ENCODE data around the gene MFRP. TPM values are rescaled to one million over a fixed set of nuclear protein-coding genes. Genes with fewer than 3 reads are reported as not detected.

The MFRP gene
- total and polyA plus RNA-seq, 9 donors: 0.11 TPM; not detected in 8

DNA sequence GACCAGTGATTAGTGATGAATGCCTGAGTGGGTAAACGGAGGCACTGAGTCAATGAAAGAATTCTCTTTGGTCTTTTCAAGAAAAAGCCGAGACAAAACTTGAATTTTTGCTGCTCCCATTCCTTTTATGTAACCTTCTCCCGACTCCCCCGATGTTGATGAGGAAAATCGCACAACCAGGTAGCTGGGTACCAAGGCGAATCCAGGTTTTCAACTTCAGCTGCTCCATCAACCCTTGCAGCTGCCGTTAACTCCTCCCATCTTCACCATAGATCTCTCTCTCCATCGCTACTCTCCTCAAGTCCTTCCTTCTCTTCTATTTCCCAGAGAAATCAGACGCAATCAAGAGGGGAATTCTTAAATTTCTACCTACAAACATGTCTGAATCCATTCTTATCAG is 35.6 kb upstream of the MFRP start:
- WGBS, 3 donors: 3 to 6% (median 6%) methylated on average over 9 of the region's 9 CpGs

GRCh38 chr11:119381181-119381988 is 34.9 kb upstream of the MFRP start, which contains the start of gene USP2:
Gene USP2, minus strand, starts transcription at chr11:119381690. Its CDS starts 8,210 bp downstream, at chr11:119373480.
- H3K9me3 ChIP-seq: no peaks in the 10 kb centered on the region
- H3K36me3 ChIP-seq: no peaks in the 10 kb centered on the region
- intact Hi-C loops (cut with DNase I): no loop called here
- peak within 1 kb of the TSS in 1 of 2 donors; percentile 9 for H3K27ac ChIP-seq
- peak; percentile 95 to 99 (median 97) for DNase-seq
- H3K4me1 ChIP-seq (ENCODE audit: insufficient read depth): peaks cover 10% of the 10 kb centered on the region
- H3K4me3 ChIP-seq: peak within 1 kb of the TSS; percentile 38
- 0 to 1% (median 0%) methylated on average over 37 to 54 of the region's 54 CpGs for WGBS, 3 donors
- TF ChIP-seq, protein P1, sequence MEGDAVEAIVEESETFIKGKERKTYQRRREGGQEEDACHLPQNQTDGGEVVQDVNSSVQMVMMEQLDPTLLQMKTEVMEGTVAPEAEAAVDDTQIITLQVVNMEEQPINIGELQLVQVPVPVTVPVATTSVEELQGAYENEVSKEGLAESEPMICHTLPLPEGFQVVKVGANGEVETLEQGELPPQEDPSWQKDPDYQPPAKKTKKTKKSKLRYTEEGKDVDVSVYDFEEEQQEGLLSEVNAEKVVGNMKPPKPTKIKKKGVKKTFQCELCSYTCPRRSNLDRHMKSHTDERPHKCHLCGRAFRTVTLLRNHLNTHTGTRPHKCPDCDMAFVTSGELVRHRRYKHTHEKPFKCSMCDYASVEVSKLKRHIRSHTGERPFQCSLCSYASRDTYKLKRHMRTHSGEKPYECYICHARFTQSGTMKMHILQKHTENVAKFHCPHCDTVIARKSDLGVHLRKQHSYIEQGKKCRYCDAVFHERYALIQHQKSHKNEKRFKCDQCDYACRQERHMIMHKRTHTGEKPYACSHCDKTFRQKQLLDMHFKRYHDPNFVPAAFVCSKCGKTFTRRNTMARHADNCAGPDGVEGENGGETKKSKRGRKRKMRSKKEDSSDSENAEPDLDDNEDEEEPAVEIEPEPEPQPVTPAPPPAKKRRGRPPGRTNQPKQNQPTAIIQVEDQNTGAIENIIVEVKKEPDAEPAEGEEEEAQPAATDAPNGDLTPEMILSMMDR (IDR thresholded peaks at IDR 0.05): peak; percentile 92 to 98 (median 97)
- TF ChIP-seq POLR2A (IDR thresholded peaks at IDR 0.05) (peak; percentile 51), EP300 (IDR thresholded peaks at IDR 0.05) (peak; percentile 77)
- H3K27me3 ChIP-seq: no peaks in the 10 kb centered on the region

More for the DNA sequence above, 35.6 kb upstream of the MFRP start:
- TF ChIP-seq, protein P1 (IDR thresholded peaks at IDR 0.05): no peak
- TF ChIP-seq EP300 (IDR thresholded peaks at IDR 0.05): no peak
- no peak for TF ChIP-seq POLR2A (IDR thresholded peaks at IDR 0.05)
- no peaks in the 10 kb centered on the region for H3K36me3 ChIP-seq
- H3K4me1 ChIP-seq (ENCODE audit: insufficient read depth): peaks cover 10% of the 10 kb centered on the region
- H3K27ac ChIP-seq: no peak overlapping the region
- no peak for DNase-seq
- H3K27me3 ChIP-seq: no peaks in the 10 kb centered on the region
- peak overlapping the region; percentile 38 for H3K4me3 ChIP-seq
- intact Hi-C loops (cut with DNase I): no loop called here
- no peaks in the 10 kb centered on the region for H3K9me3 ChIP-seq

- WGBS, 3 donors: 2 to 13% (median 2%) methylated on average over 10 of the region's 10 CpGs
- intact Hi-C loops (cut with DNase I): no loop called here
- H3K27ac ChIP-seq: no peak overlapping the region
- peak in 2 of 5 donors; percentile 45 to 46 for DNase-seq
- H3K4me3 ChIP-seq: peak overlapping the region; percentile 38
- H3K36me3 ChIP-seq: no peaks in the 10 kb centered on the region
- H3K9me3 ChIP-seq: no peaks in the 10 kb centered on the region
- peaks cover 10% of the 10 kb centered on the region for H3K4me1 ChIP-seq (ENCODE audit: insufficient read depth)
- no peaks in the 10 kb centered on the region for H3K27me3 ChIP-seq
- TF ChIP-seq POLR2A (IDR thresholded peaks at IDR 0.05): no peak
Measured at GRCh38 chr11:119380827-119381180, 34.3 kb upstream of the MFRP start.

GRCh38 chr11:119380160-119380826 is 33.8 kb upstream of the MFRP start:
- peaks cover 10% of the 10 kb centered on the region for H3K4me1 ChIP-seq (ENCODE audit: insufficient read depth)
- 69 to 79% (median 73%) methylated on average over 12 to 13 of the region's 13 CpGs for WGBS, 3 donors
- no peaks in the 10 kb centered on the region for H3K9me3 ChIP-seq
- no peaks in the 10 kb centered on the region for H3K27me3 ChIP-seq
- peak in 2 of 5 donors; percentile 37 to 38 for DNase-seq
- H3K4me3 ChIP-seq: no peak overlapping the region
- no peak overlapping the region for H3K27ac ChIP-seq
- TF ChIP-seq, protein P1 (IDR thresholded peaks at IDR 0.05): no peak
- TF ChIP-seq POLR2A (IDR thresholded peaks at IDR 0.05) (no peak), EP300 (IDR thresholded peaks at IDR 0.05) (no peak)
- H3K36me3 ChIP-seq: no peaks in the 10 kb centered on the region
- intact Hi-C loops (cut with DNase I): no loop called here

All from ovary (tissue), 9 donors.